Psoas muscle (tissue), 8 donors: ENCODE data around the gene TFE3. TPM values are rescaled to one million over a fixed set of nuclear protein-coding genes. Genes with fewer than 3 reads are reported as not detected.

Experiments used
- ATAC-seq, 4 donors: fragments of 200-7000 bp; cut with Tn5 transposase; one replicate each; pipeline ENCODE4 v1.9.1; 2020; ENCODE audit warnings: moderate library complexity in 3 of 4, mild to moderate bottlenecking in 2 of 4
- DNase-seq, 2 donors: peaks; one replicate each; pipeline ENCODE4 v3.0.0-alpha.2; 2020
- H3K27ac ChIP-seq: fragments of 200-600 bp; one replicate; pipeline ENCODE4 v1.8.0; 2022
- H3K27me3 ChIP-seq, 3 donors: fragments of 200-600 bp in 1 of 3; one replicate each; pipeline versions ENCODE4 v1.6.1 to v1.8.0; 2013 to 2022; ENCODE audit warnings: low read length in 2 of 3, mild to moderate bottlenecking in 2 of 3, moderate library complexity in 1 of 3; ENCODE audit not compliant: insufficient read depth in 3 of 3
- H3K36me3 ChIP-seq, 2 donors: fragments of 200-600 bp in 1 of 2; one replicate each; pipeline versions ENCODE4 v1.6.1 to v1.8.0; 2013 to 2022; ENCODE audit warnings: low read depth in 1 of 2, mild to moderate bottlenecking in 1 of 2, moderate library complexity in 1 of 2; ENCODE audit not compliant: insufficient read depth in 1 of 2
- H3K4me1 ChIP-seq: fragments of 200-600 bp; one replicate; pipeline ENCODE4 v1.8.0; 2022
- H3K4me3 ChIP-seq: fragments of 200-600 bp; one replicate; pipeline ENCODE4 v1.8.0; 2022; ENCODE audit warnings: mild to moderate bottlenecking
- H3K9me3 ChIP-seq: fragments of 200-600 bp; one replicate; pipeline ENCODE4 v1.8.0; 2022
- WGBS, 3 donors: extraction: QIAGEN DNeasy Blood & Tissue Kit; methylation state at CpG; one replicate each; pipeline versions ENCODE4 v1.1.6 to v1.1.7; 2013; 5-methylcytosine and 5-hydroxymethylcytosine counted together
- intact Hi-C, 2 donors: fragments of 100-400 bp; cut with DNase I; formaldehyde crosslinking; loops; one replicate each; pipeline versions ENCODE4 v1.11.0 to v1.14.2; 2022
- long read RNA-seq, 2 donors: library from polyadenylated mRNA; unstranded; transcript quantifications; one replicate each; pipeline ENCODE4 v2.0.0, GENCODE V29; 2021
- polyA plus RNA-seq, 3 donors: library from polyadenylated mRNA; stranded (reverse); fragments of 200-250 nt; gene quantifications; one replicate each; pipeline ENCODE4 v1.2.3, GENCODE V29; 2013
- total RNA-seq, 4 donors: library from RNA; stranded (reverse); fragmentation: NEBNext Ultra II Directional in 2 of 4; extraction: Animal tissue kit (Norgen Biotek cat#: 25700) in 2 of 4; gene quantifications; one replicate each; pipeline versions ENCODE4 v1.2.1 to v1.2.4, GENCODE V29; 2021 to 2023
- TF ChIP-seq, protein P1 (sequence below): fragments of 200-600 bp; IDR thresholded peaks from one replicate; pipeline ENCODE4 v1.8.0; 2022; ENCODE audit warnings: antibody characterized with exemption
- donor health status: healthy with polysubstance abuse.
- donor health status: DM: no; HTN: no; CAD: no; lungs with moderate emphysema.
- donor health status: Bipolar disorder and iron deficiency.
- donor health status: healthy.
- donor health status: DM: yes; HTN: yes; CAD: no.
- donor health status: DM: no; HTN: no; CAD: no.
- donor health status: DM: no; HTN: no; CAD: no.
- donor health status: DM: yes; HTN: yes; CAD: no.

Gene TFE3, protein sequence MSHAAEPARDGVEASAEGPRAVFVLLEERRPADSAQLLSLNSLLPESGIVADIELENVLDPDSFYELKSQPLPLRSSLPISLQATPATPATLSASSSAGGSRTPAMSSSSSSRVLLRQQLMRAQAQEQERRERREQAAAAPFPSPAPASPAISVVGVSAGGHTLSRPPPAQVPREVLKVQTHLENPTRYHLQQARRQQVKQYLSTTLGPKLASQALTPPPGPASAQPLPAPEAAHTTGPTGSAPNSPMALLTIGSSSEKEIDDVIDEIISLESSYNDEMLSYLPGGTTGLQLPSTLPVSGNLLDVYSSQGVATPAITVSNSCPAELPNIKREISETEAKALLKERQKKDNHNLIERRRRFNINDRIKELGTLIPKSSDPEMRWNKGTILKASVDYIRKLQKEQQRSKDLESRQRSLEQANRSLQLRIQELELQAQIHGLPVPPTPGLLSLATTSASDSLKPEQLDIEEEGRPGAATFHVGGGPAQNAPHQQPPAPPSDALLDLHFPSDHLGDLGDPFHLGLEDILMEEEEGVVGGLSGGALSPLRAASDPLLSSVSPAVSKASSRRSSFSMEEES
- total RNA-seq (10 to 100 TPM; 18.1 to 46.5 (median 30.4) TPM), polyA plus RNA-seq (10 to 100 TPM; 16.9 to 55.2 (median 32.3) TPM)
- long read RNA-seq, donor 1, transcript TFE3-204 (10 exons, 3,279 nt) = minor isoform, 16 of 63 reads
- long read RNA-seq, donor 1, transcript TFE3-201 (10 exons, 3,415 nt) = major isoform, 27 of 63 reads
- long read RNA-seq, donor 1, partial matches to known transcripts = 8 of 63 reads
- long read RNA-seq, donor 1, other reads (novel, unspliced or antisense) = 12 of 63 reads
- long read RNA-seq, donor 2, transcript TFE3-204 (10 exons, 3,279 nt) = minor isoform, 17 of 69 reads
- long read RNA-seq, donor 2, transcript TFE3-201 (10 exons, 3,415 nt) = major isoform, 27 of 69 reads
- long read RNA-seq, donor 2, partial matches to known transcripts = 6 of 69 reads
- long read RNA-seq, donor 2, other reads (novel, unspliced or antisense) = 19 of 69 reads

GRCh38 chrX:49043220-49043986, at the start of gene TFE3:
TFE3 (minus strand) TSS chrX:49043357; CDS start chrX:49043226, 131 bp downstream.
- peak within 1 kb of the TSS; percentile 96 for H3K27ac ChIP-seq

GRCh38 chrX:49089553-49089952, 46.4 kb upstream of the TFE3 start:
- ATAC-seq (no peak), DNase-seq (no peak)
- TF ChIP-seq, protein P1, sequence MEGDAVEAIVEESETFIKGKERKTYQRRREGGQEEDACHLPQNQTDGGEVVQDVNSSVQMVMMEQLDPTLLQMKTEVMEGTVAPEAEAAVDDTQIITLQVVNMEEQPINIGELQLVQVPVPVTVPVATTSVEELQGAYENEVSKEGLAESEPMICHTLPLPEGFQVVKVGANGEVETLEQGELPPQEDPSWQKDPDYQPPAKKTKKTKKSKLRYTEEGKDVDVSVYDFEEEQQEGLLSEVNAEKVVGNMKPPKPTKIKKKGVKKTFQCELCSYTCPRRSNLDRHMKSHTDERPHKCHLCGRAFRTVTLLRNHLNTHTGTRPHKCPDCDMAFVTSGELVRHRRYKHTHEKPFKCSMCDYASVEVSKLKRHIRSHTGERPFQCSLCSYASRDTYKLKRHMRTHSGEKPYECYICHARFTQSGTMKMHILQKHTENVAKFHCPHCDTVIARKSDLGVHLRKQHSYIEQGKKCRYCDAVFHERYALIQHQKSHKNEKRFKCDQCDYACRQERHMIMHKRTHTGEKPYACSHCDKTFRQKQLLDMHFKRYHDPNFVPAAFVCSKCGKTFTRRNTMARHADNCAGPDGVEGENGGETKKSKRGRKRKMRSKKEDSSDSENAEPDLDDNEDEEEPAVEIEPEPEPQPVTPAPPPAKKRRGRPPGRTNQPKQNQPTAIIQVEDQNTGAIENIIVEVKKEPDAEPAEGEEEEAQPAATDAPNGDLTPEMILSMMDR = no peak
- H3K4me3 ChIP-seq = no peak overlapping the region
- H3K27ac ChIP-seq = no peak overlapping the region
- no peaks in the 10 kb centered on the region for H3K9me3 ChIP-seq
- no peaks in the 10 kb centered on the region for H3K27me3 ChIP-seq
- 86 to 90% (median 88%) methylated on average over 3 to 4 of the region's 4 CpGs for WGBS, 3 donors
- H3K36me3 ChIP-seq = no peaks in the 10 kb centered on the region
- H3K4me1 ChIP-seq = no peaks in the 10 kb centered on the region
- intact Hi-C loops = no loop called here

More at GRCh38 chrX:49043220-49043986, at the start of gene TFE3:
- WGBS, 3 donors = 0 to 35% (median 1%) methylated on average over 39 to 64 of the region's 67 CpGs
- Histone ChIP-seq H3K4me3 (peak within 1 kb of the TSS; percentile 85), H3K36me3 (peaks cover 3 to 12% of the 10 kb centered on the region in 2 donors), H3K27me3 (no peaks in the 10 kb centered on the region), H3K4me1 (peaks cover 2% of the 10 kb centered on the region), H3K9me3 (no peaks in the 10 kb centered on the region)
- TF ChIP-seq, protein P1 = peak; percentile 48
- intact Hi-C loops = loop anchor here in 1 of 2 donors (5.0 to 10.0 kb wide), 2 partner anchors 41 to 69 kb away; partner anchors contain the start of genes GRIPAP1 and KCND1
- ATAC-seq (peak; percentile 86 to 89 (median 88)), DNase-seq (peak; percentile 97 to 99)

DNA sequence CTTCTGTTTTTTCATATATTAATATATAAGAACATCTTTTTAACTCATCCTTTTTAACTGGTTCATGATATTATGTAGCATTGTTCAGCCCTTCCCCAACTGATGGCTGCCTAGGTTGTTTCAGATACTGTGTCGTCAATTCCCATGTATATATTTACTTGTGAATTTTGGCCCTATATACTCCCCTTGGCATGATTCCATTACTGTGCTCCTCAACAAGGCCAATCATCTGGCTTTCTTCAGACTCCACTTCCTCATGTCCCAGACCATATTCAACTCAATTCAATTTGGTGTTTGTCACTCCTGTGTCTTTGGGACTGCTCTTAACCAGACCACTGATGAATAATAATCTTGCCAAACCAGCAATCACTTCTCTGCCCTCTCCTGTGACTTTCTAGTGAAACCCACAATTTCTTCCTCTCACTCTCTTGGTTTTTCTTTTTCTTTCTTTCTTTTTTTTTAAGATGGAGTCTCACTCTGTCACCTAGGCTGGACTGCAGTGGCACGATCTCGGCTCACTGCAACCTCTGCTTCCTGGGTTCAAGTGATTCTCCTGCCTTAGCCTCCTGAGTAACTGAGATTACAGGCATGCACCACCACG, 39.2 kb upstream of the TFE3 start:
- 74 to 81% (median 75%) methylated on average over 3 to 4 of the region's 4 CpGs for WGBS, 3 donors
- no peaks in the 10 kb centered on the region for H3K9me3 ChIP-seq
- no peak for DNase-seq
- H3K27ac ChIP-seq = no peak overlapping the region
- intact Hi-C loops = no loop called here
- H3K4me1 ChIP-seq = no peaks in the 10 kb centered on the region
- H3K27me3 ChIP-seq = no peaks in the 10 kb centered on the region
- peaks cover 0 to 1% of the 10 kb centered on the region in 2 donors for H3K36me3 ChIP-seq
- H3K4me3 ChIP-seq = no peak overlapping the region
- no peak for ATAC-seq
- TF ChIP-seq, protein P1 = no peak
